Keratinocyte (primary cell): Measurements from ENCODE around the gene GIT2. TPM values are rescaled to one million over a fixed set of nuclear protein-coding genes. Genes with fewer than 3 reads are reported as not detected.

Experiments
- DNase-seq: peaks from one replicate; pipeline ENCODE4 v3.0.0-alpha.2; 2011; ENCODE audit warnings: low read depth, missing footprints, low spot score
- FAIRE-seq: peaks from 2 replicates; lab custom pipeline; 2011; peaks lifted over from hg19 to GRCh38; lab: Jason Lieb, UNC
- H2AFZ ChIP-seq: 2 replicates; pipeline ENCODE4 v1.6.0; 2012; ENCODE audit warnings: low read length, control low read depth, inconsistent platforms; ENCODE audit not compliant: control insufficient read depth
- H3K27ac ChIP-seq: 2 replicates; pipeline ENCODE4 v1.5.1; 2011; ENCODE audit warnings: low read length; ENCODE audit not compliant: control insufficient read depth, insufficient read depth
- H3K27me3 ChIP-seq: 3 replicates; pipeline ENCODE4 v1.6.0; 2011; ENCODE audit warnings: low read length; ENCODE audit not compliant: control insufficient read depth, insufficient read depth; ENCODE audit errors: extremely low read depth
- H3K36me3 ChIP-seq, 2 experiments: 2 replicates in 1 of 2; 3 replicates in 1 of 2; pipeline ENCODE4 v1.5.1; 2011; ENCODE audit warnings: low read length in 2 of 2, mild to moderate bottlenecking in 1 of 2; ENCODE audit not compliant: control insufficient read depth in 2 of 2, insufficient read depth in 2 of 2; ENCODE audit errors: extremely low read depth in 1 of 2
- H3K4me1 ChIP-seq: 3 replicates; pipeline ENCODE4 v1.5.1; 2011; ENCODE audit warnings: low read length; ENCODE audit not compliant: control insufficient read depth, insufficient read depth; ENCODE audit errors: extremely low read depth
- H3K4me2 ChIP-seq: 3 replicates; pipeline ENCODE4 v1.6.0; 2011; ENCODE audit warnings: low read depth, low read length; ENCODE audit not compliant: control insufficient read depth, insufficient read depth; ENCODE audit errors: extremely low read depth
- H3K4me3 ChIP-seq, 3 experiments: fragments of 200-600 bp in 1 of 3; sonication (generic) in 1 of 3; 2 replicates in 2 of 3; 3 replicates in 1 of 3; pipeline ENCODE4 v1.5.1; 2011 to 2016; ENCODE audit warnings: low read length in 3 of 3, mild to moderate bottlenecking in 3 of 3, control low read depth in 2 of 3, inconsistent platforms in 1 of 3, low read depth in 1 of 3, mixed read lengths in 1 of 3, mixed run types in 1 of 3, moderate library complexity in 1 of 3; ENCODE audit not compliant: control insufficient read depth in 2 of 3, insufficient read depth in 2 of 3; ENCODE audit errors: extremely low read depth in 1 of 3
- H3K79me2 ChIP-seq: 2 replicates; pipeline ENCODE4 v1.6.0; 2012; ENCODE audit warnings: low read length; ENCODE audit not compliant: control insufficient read depth, insufficient read depth
- H3K9ac ChIP-seq: 3 replicates; pipeline ENCODE4 v1.6.0; 2011; ENCODE audit warnings: low read length; ENCODE audit not compliant: control insufficient read depth, insufficient read depth; ENCODE audit errors: extremely low read depth
- H3K9me1 ChIP-seq: 3 replicates; pipeline ENCODE4 v1.6.0; 2011; ENCODE audit warnings: low read length; ENCODE audit not compliant: control insufficient read depth, insufficient read depth; ENCODE audit errors: extremely low read depth
- H3K9me3 ChIP-seq: 2 replicates; pipeline ENCODE4 v1.5.1; 2012; ENCODE audit warnings: low read depth, low read length; ENCODE audit not compliant: control insufficient read depth
- H4K20me1 ChIP-seq: 3 replicates; pipeline ENCODE4 v1.6.0; 2011; ENCODE audit warnings: low read length; ENCODE audit not compliant: control insufficient read depth, insufficient read depth; ENCODE audit errors: extremely low read depth
- CTCF ChIP-seq, 3 experiments: IDR thresholded peaks in 1 of 3; conservative IDR thresholded peaks in 1 of 3; optimal IDR thresholded peaks in 1 of 3; 2 replicates in 2 of 3; 3 replicates in 1 of 3; pipeline versions ENCODE3 to v1.5.1; 2011; ENCODE audit warnings: low read length in 3 of 3, mild to moderate bottlenecking in 3 of 3, moderate library complexity in 2 of 3, control low read depth in 1 of 3, inconsistent platforms in 1 of 3; ENCODE audit not compliant: insufficient read depth in 2 of 3; ENCODE audit errors: extremely low read depth in 1 of 3
- EZH2 ChIP-seq: IDR thresholded peaks from one replicate; pipeline ENCODE4 v1.6.1; 2012; ENCODE audit warnings: inconsistent platforms, mild to moderate bottlenecking, low read length, moderate library complexity
- dilution Hi-C: fragments of 300-500 bp; cut with MboI; formaldehyde crosslinking; loops from one replicate; pipeline ENCODE4 v1.7.0; 2020; ENCODE audit warnings: low sequenced_read_pairs; ENCODE audit not compliant: extremely low pct_ligation_motif_present
- polyA plus RNA-seq, 5 experiments: library from polyadenylated mRNA; depleted of rRNA in 3 of 5; stranded (reverse) in 3 of 5; stranded (forward) in 1 of 5; unstranded in 1 of 5; fragments of >200 nt; gene quantifications; 1 replicate in 1 of 5; 2 replicates in 3 of 5; 3 replicates in 1 of 5; pipeline versions ENCODE4 v1.2.1 to v1.2.3, GENCODE V29; 2011 to 2012; ENCODE audit warnings: missing spikeins in 2 of 5, low read depth in 1 of 5, low replicate concordance in 1 of 5

GIT2 gene
- polyA plus RNA-seq, 1 donor (not counting 4 experiments of a cell fraction or from before 2014, with no cell fraction given), result 25.9 TPM

- no peak for TF ChIP-seq CTCF (optimal IDR thresholded peaks at IDR 0.05 in 1 of 3, IDR thresholded peaks at IDR 0.05 in 1 of 3, conservative IDR thresholded peaks at IDR 0.05 in 1 of 3; ENCODE audit: extremely low read depth in 1 of 3, insufficient read depth in 2 of 3, low read length in 3 of 3)
- TF ChIP-seq EZH2, result no peak
- Histone ChIP-seq H3K9ac (no peak overlapping the region), H3K9me3 (no peaks in the 10 kb centered on the region), H3K27ac (no peak overlapping the region), H3K4me2 (no peak overlapping the region), H3K27me3 (no peaks in the 10 kb centered on the region), H3K4me1 (peaks cover 4% of the 10 kb centered on the region), H3K36me3 (peaks cover 34 to 46% of the 10 kb centered on the region in 2 experiments), H3K79me2 (peaks cover 6% of the 10 kb centered on the region), H2AFZ (no peak overlapping the region), H3K4me3 (no peak overlapping the region), H3K9me1 (no peaks in the 10 kb centered on the region), H4K20me1 (no peaks in the 10 kb centered on the region)
- DNase-seq, result no peak
- no peak for FAIRE-seq
- dilution Hi-C loops, result no loop called here
Measured at GRCh38 chr12:110033888-110034287, 37.7 kb upstream of the GIT2 start.

GRCh38 chr12:110029290-110029815 is 33.2 kb upstream of the GIT2 start:
- dilution Hi-C loops, result no loop called here
- H3K4me1 ChIP-seq, result peaks cover 5% of the 10 kb centered on the region
- no peak overlapping the region for H3K27ac ChIP-seq
- no peak overlapping the region for H2AFZ ChIP-seq
- H3K36me3 ChIP-seq, result peaks cover 18 to 33% of the 10 kb centered on the region in 2 experiments
- TF ChIP-seq EZH2 (no peak), CTCF (optimal IDR thresholded peaks at IDR 0.05 in 1 of 3, IDR thresholded peaks at IDR 0.05 in 1 of 3, conservative IDR thresholded peaks at IDR 0.05 in 1 of 3; ENCODE audit: extremely low read depth in 1 of 3, insufficient read depth in 2 of 3, low read length in 3 of 3) (no peak)
- FAIRE-seq (no peak), DNase-seq (no peak)
- H3K27me3 ChIP-seq, result no peaks in the 10 kb centered on the region
- H3K9me3 ChIP-seq, result no peaks in the 10 kb centered on the region
- no peaks in the 10 kb centered on the region for H4K20me1 ChIP-seq
- H3K9ac ChIP-seq, result no peak overlapping the region
- no peak overlapping the region for H3K4me3 ChIP-seq
- H3K79me2 ChIP-seq, result no peaks in the 10 kb centered on the region
- H3K9me1 ChIP-seq, result no peaks in the 10 kb centered on the region
- H3K4me2 ChIP-seq, result no peak overlapping the region
